Esophagus (tissue), 2 donors: ENCODE data around the gene MAP4K1. TPM values are rescaled to one million over a fixed set of nuclear protein-coding genes. Genes with fewer than 3 reads are reported as not detected.
A peak's percentile ranks its signal among the peaks of the same experiment; 100 is the strongest.
"Not testable (repeated sequence)": the region's sequence is repeated elsewhere in the genome, so short reads cannot be mapped to it uniquely, and the experiment has no call there.

Experiments used
- H3K27ac ChIP-seq, 2 donors: one replicate each; pipeline ENCODE4 v1.5.1; 2013; ENCODE audit warnings: low read depth in 2 of 2, mild to moderate bottlenecking in 2 of 2, inconsistent platforms in 1 of 2, low read length in 1 of 2, moderate library complexity in 1 of 2
- H3K27me3 ChIP-seq, 2 donors: one replicate each; pipeline ENCODE4 v1.6.1; 2013; ENCODE audit warnings: low read length in 2 of 2, control low read depth in 1 of 2, mild to moderate bottlenecking in 1 of 2; ENCODE audit not compliant: insufficient read depth in 2 of 2, control insufficient read depth in 1 of 2
- H3K36me3 ChIP-seq, 2 donors: one replicate each; pipeline ENCODE4 v1.6.1; 2013; ENCODE audit warnings: low read length in 1 of 2; ENCODE audit not compliant: control insufficient read depth in 2 of 2, insufficient read depth in 2 of 2
- H3K4me1 ChIP-seq, 2 donors: one replicate each; pipeline ENCODE4 v1.6.1; 2013; ENCODE audit warnings: low read length in 1 of 2; ENCODE audit not compliant: control insufficient read depth in 2 of 2, insufficient read depth in 2 of 2
- H3K4me3 ChIP-seq, 2 donors: one replicate each; pipeline ENCODE4 v1.5.1; 2013; ENCODE audit warnings: low read length in 2 of 2, mild to moderate bottlenecking in 2 of 2, low read depth in 1 of 2, moderate library complexity in 1 of 2
- H3K9me3 ChIP-seq, 2 donors: one replicate each; pipeline ENCODE4 v1.6.1; 2013; ENCODE audit warnings: mild to moderate bottlenecking in 2 of 2, low read depth in 1 of 2, low read length in 1 of 2, moderate library complexity in 1 of 2; ENCODE audit not compliant: control insufficient read depth in 2 of 2, insufficient read depth in 1 of 2
- WGBS, 2 donors: extraction: QIAGEN DNeasy Blood & Tissue Kit; methylation state at CpG; one replicate each; pipeline ENCODE4 v1.1.7; 2013; 5-methylcytosine and 5-hydroxymethylcytosine counted together
- polyA plus RNA-seq, 2 donors: library from polyadenylated mRNA; stranded (reverse); fragments of 200-250 nt; gene quantifications; one replicate each; pipeline ENCODE4 v1.2.3, GENCODE V29; 2013
- donor health status: healthy with polysubstance abuse.
- donor health status: Bipolar disorder and iron deficiency.

Gene MAP4K1
- polyA plus RNA-seq, 2 donors = 3.3 to 7.3 TPM

DNA sequence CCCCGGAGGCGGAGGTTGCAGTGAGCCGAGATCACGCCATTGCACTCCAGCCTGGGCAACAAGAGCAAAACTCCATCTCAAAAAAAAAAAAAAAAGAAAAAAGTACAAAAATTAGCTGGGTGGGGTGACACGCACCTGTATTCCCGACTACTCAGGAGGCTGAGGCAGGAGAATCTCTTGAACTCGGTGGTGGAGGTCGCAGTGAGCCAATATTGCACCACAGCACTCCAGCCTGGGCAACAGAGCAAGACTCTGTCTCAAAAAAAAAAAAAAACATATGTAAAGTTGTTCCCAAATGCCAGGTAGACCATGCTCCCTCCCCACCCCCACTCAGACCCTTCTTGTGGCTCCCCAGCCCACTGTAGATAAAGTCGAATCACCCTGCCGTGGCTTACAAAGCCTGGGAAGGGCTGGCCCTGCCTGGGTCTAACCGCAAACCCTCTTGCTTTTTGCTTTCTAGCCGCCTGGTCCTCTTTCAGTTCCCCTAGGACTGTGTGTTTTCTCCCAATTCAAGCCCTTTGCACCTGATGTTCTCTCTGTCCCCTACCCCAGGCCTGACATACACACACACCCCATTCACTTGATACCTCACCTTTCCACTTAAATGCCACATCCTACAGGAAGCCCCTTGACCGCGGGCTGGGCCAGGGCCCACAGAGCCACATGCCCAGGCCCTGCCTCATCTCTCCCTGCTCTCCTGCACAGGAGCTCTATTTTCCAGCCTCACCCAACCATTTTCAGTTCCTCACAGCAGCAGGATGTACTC lies 34.4 kb downstream of the MAP4K1 start:
- no peak overlapping the region for H3K4me3 ChIP-seq
- H3K4me1 ChIP-seq = peaks cover 0 to 9% of the 10 kb centered on the region in 2 donors
- H3K27ac ChIP-seq = no peak overlapping the region
- 88 to 93% methylated on average over 12 to 14 of the region's 14 CpGs for WGBS, 2 donors
- H3K27me3 ChIP-seq = no peaks in the 10 kb centered on the region
- no peaks in the 10 kb centered on the region for H3K9me3 ChIP-seq
- peaks cover 0 to 6% of the 10 kb centered on the region in 2 donors for H3K36me3 ChIP-seq

DNA sequence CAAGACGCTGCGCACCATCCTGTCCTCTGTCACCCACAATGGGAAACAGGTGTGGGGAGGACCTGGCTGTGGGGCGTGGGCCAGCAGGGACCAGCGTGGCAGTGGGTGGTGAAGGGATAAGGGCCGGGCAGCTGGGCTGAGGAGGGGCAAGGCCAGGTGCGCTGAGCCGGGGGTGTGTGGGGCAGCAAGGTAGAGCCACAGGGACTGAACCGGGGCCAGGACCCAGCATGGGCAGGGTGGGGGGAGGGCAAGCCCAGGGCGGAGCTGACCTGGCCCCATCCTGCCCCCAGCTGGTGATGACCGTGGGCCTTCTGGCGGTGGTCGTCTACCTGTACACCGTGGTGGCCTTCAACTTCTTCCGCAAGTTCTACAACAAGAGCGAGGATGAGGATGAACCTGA lies 37.7 kb downstream of the MAP4K1 start:
- peaks cover 0 to 2% of the 10 kb centered on the region in 2 donors for H3K36me3 ChIP-seq

GRCh38 chr19:38579304-38579703 lies 38.4 kb downstream of the MAP4K1 start:
- not testable (repeated sequence) for H3K36me3 ChIP-seq, H3K27me3 ChIP-seq, H3K9me3 ChIP-seq, H3K27ac ChIP-seq, H3K4me1 ChIP-seq, H3K4me3 ChIP-seq
- 58 to 60% methylated on average over 6 of the region's 6 CpGs for WGBS, 2 donors

More for the DNA sequence above, 37.7 kb downstream of the MAP4K1 start:
- H3K4me3 ChIP-seq = no peak overlapping the region
- no peaks in the 10 kb centered on the region for H3K9me3 ChIP-seq
- H3K4me1 ChIP-seq = peaks cover 0 to 9% of the 10 kb centered on the region in 2 donors
- 88 to 89% methylated on average over 15 of the region's 15 CpGs for WGBS, 2 donors
- no peak overlapping the region for H3K27ac ChIP-seq
- H3K27me3 ChIP-seq = no peaks in the 10 kb centered on the region

- no peaks in the 10 kb centered on the region for H3K27me3 ChIP-seq
- H3K4me3 ChIP-seq = no peak overlapping the region
- no peaks in the 10 kb centered on the region for H3K36me3 ChIP-seq
- peaks cover 0 to 9% of the 10 kb centered on the region in 2 donors for H3K4me1 ChIP-seq
- H3K27ac ChIP-seq = no peak overlapping the region
- no peaks in the 10 kb centered on the region for H3K9me3 ChIP-seq
- 88 to 91% methylated on average over 11 of the region's 11 CpGs for WGBS, 2 donors
Observed at GRCh38 chr19:38577826-38578225, 39.9 kb downstream of the MAP4K1 start.

DNA sequence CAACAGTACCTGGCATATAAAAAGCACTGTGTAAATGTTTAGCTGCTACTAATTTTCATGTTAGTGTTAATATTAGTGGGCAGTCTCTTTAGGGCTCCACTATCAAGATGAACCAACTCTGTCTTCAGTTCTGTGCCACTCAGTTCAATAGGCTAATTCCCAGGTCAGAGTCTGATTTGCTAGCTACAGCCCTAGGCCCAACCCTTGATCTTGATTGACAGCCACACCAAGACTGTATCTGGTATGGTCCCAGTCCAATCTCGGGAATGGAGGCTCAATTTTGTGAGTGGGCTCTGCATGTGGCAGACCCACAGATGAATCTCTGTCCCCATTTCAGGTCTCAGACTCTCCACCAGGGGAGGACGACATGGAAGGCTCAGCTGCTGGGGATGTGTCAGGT lies 46.1 kb downstream of the MAP4K1 start:
- Histone ChIP-seq H3K4me1 (peaks cover 0 to 2% of the 10 kb centered on the region in 2 donors), H3K36me3 (peaks cover 0 to 5% of the 10 kb centered on the region in 2 donors), H3K4me3 (no peak overlapping the region), H3K27ac (no peak overlapping the region), H3K9me3 (no peaks in the 10 kb centered on the region), H3K27me3 (no peaks in the 10 kb centered on the region)
- WGBS, 2 donors = 80 to 89% methylated on average over 2 of the region's 2 CpGs

GRCh38 chr19:38569368-38569983 lies 48.3 kb downstream of the MAP4K1 start:
- Histone ChIP-seq H3K4me3 (no peak overlapping the region), H3K9me3 (no peaks in the 10 kb centered on the region), H3K27ac (no peak overlapping the region), H3K27me3 (no peaks in the 10 kb centered on the region), H3K4me1 (peaks cover 2 to 7% of the 10 kb centered on the region in 2 donors), H3K36me3 (peaks cover 0 to 5% of the 10 kb centered on the region in 2 donors)
- 80 to 88% methylated on average over 6 of the region's 6 CpGs for WGBS, 2 donors

DNA sequence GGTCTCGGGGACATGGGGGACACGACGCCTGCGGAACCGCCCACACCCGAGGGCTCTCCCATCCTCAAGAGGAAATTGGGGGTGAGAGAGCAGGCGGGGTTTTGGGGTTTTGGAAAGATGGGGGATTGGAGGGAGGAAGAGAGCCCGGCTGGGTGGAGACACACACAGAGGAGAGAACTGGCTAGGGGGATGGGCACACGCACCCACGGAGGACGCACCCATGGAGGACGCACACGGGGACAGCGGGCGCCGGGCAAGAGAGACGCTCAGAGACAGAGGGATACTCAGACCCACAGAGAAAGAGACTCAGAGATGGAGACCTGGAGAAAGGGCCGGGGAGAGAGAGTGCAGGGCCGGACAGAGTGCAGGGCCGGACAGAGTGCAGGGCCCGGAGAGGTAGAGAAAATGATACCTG lies 52.1 kb downstream of the MAP4K1 start:
- Histone ChIP-seq H3K4me1 (peaks cover 0 to 26% of the 10 kb centered on the region in 2 donors), H3K36me3 (peaks cover 0 to 5% of the 10 kb centered on the region in 2 donors), H3K27me3 (no peaks in the 10 kb centered on the region), H3K27ac (peak overlapping the region in 1 of 2 donors; percentile 50), H3K4me3 (peak overlapping the region; percentile 48 to 51), H3K9me3 (no peaks in the 10 kb centered on the region)
- 40 to 51% methylated on average over 21 of the region's 21 CpGs for WGBS, 2 donors

GRCh38 chr19:38564981-38565690 lies 52.6 kb downstream of the MAP4K1 start:
- H3K36me3 ChIP-seq = peaks cover 0 to 5% of the 10 kb centered on the region in 2 donors
- peak overlapping the region in 1 of 2 donors; percentile 50 for H3K27ac ChIP-seq
- WGBS, 2 donors = 2% methylated on average over 90 to 111 of the region's 111 CpGs
- peaks cover 0 to 26% of the 10 kb centered on the region in 2 donors for H3K4me1 ChIP-seq
- H3K27me3 ChIP-seq = no peaks in the 10 kb centered on the region
- H3K4me3 ChIP-seq = peak overlapping the region; percentile 48 to 51
- no peaks in the 10 kb centered on the region for H3K9me3 ChIP-seq

- Histone ChIP-seq H3K4me3 (no peak overlapping the region), H3K9me3 (no peaks in the 10 kb centered on the region), H3K27ac (no peak overlapping the region), H3K36me3 (peaks cover 0 to 5% of the 10 kb centered on the region in 2 donors), H3K4me1 (peaks cover 0 to 26% of the 10 kb centered on the region in 2 donors), H3K27me3 (no peaks in the 10 kb centered on the region)
- 88 to 92% methylated on average over 9 of the region's 9 CpGs for WGBS, 2 donors
Observed at GRCh38 chr19:38563475-38563874, 54.3 kb downstream of the MAP4K1 start.
